Left renal cortex interstitium (tissue), 4 donors: ENCODE measurements around the gene TRIP10. TPM values are rescaled to one million over a fixed set of nuclear protein-coding genes. Genes with fewer than 3 reads are reported as not detected.
"Not testable (repeated sequence)": the region's sequence is repeated elsewhere in the genome, so short reads cannot be mapped to it uniquely, and the experiment has no call there.

Experiments used
- DNase-seq, 4 donors: peaks; one replicate each; pipeline ENCODE4 v3.0.0-alpha.2; 2013; ENCODE audit warnings: low read depth in 4 of 4, low spot score in 2 of 4, missing footprints in 1 of 4
- polyA plus RNA-seq, 4 donors: library from polyadenylated mRNA; unstranded; fragments of 120-200 nt; gene quantifications; one replicate each; pipeline ENCODE4 v1.2.1, GENCODE V29; 2013; ENCODE audit not compliant: insufficient read length in 4 of 4

Gene TRIP10
- polyA plus RNA-seq, 4 donors: 50.6 to 68.7 (median 58.7) TPM

DNA sequence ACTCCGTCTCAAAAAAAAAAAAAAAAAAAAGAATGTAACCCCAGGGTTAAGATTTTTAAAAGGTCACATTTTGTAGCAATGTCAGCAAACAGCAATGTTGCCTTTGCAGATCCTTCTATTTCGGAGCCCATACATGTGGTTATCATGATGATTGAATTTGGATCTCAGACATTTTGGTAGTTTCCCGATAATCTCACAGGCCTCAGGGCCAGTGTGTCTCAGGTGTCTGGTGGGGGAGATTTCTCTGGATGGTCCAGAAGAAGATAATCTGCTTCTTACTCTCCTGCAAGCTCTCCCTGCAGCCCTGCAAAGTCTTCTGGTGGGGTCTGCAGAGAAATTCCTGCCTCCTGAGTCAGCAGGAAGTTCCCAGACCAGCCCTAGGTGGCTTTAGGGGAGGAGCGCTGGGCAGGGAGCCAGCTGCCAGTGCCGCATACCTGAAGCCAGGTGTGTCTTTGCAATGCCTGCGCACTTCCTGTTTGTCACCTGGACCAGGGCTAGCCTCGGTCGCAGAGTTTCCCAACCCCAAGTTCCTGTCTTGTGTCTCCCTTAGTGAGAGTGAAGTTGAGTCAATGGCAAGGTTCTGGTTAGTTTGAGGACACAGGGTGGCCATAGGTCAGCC lies 26.4 kb downstream of the TRIP10 start:
- DNase-seq: peak in 1 of 4 donors; percentile 37

DNA sequence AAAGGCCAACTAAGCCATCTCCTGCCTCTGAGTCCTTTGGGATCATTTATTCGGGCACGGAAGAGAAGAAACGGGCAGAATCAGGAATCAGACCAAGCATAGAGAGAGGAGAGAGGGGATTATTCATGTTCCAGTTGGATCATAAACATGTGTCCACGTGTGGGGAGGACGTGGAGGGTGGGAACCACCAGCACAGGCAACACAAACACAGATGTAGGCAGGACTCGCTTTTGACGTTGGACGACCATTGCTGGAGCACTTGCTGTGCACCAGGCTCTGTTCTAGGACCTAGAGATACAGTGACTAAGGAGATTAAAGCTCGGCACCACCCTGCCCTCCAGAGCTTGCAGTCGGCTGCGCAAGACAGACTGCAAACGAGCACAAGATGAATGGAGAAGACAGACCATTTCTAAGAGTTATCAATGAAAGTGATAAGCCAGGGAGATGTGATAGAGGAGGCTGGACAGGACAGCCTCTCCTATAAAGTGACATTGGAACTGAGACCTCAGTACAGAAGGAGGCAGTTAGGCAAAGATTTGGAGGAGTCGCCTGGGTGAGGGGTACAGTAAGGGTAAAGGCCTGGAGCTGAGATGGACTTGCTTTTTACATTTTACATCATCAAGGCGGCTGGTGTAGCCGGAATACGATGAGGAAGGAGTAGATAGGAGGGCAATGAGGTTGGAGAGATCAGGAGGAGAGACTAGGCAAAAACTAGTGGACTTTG lies 27.0 kb downstream of the TRIP10 start:
- DNase-seq: no peak

DNA sequence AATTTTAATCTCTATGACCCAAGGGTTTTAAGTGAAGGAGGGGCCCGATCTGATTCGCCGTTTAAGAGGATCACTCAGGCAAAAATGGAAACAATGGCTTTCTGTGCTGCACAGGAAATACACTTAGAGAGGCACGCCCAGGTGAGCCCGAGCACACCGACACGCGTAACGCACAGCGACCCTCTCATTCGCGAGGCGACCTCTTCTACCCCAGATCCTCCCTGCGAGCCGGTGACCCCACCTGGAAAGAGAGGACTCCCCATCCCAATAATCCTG lies 27.5 kb downstream of the TRIP10 start:
- DNase-seq: no peak

DNA sequence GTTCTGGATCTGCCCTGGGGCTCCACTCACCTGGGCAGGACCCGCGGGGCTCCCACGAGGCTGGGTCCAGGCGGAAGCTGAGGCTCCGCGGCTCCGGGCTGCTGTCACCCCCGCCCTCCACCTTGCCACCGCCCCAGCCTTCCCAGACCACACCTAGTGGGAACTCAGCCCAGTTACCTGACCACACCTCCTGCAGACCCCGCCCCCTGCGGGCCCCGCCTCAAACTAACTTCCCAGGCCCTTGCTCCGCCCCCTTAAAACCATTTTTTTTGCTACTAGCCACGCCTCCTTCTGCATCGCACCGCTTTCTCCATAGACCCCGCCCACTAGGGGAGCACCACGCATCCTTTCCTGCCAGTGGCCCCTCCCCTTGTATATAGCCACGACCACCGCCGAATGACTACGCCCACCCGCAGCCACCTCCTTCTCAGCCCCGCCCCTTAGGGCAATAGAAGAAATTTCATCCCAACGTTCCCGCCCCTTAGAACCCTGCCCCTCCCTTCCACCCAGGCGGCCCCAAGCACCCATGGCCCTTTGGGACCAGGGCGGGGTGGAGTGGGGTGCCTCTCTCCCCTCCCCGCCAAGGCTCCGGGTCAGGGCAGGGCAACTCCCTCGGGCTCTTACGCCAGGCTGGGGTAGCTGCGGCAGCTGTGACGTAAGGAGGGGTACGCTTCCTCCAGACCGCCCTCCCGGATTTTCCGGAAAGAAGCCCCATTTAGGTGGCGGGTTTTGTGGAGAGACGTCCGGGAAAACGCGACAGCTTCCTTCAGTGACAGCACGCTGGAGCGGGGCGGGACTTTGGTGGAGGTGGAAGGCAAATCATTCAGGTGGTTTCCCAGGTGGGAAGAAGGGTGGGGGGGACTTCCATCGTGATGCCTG lies 28.1 kb downstream of the TRIP10 start, which contains the start of gene SH2D3A:
Gene SH2D3A (minus strand): TSS at position 79 of the 879 bp plus-strand sequence. CDS start 3,687 bp downstream, outside the sequence.
- DNase-seq: peak in 1 of 4 donors; percentile 57

DNA sequence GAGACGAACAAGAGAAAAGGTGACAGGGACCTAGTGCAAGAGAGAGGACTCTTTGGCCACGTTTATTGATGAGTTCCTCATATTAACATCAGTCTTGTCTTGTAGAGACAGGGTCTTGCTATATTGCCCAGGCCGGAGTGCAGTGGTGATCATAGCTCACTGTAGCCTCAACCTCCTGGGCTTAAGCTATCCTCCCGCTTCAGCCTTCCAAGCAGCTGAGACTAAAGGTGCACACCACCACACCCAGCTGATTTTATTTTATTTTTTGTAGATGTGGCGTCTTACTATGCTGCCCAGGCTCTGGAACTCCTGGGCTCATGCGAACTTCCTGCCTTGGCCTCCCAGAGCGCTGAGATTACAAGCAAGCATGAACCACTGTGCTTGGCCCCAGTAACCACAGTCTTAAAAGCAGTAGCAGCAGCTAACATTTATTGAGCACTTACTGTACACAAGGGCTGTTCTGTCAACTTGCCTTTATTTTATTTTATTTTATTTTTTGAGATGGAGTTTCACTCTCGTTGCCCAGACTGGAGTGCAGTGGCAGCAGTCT lies 28.8 kb downstream of the TRIP10 start:
- DNase-seq: no peak

DNA sequence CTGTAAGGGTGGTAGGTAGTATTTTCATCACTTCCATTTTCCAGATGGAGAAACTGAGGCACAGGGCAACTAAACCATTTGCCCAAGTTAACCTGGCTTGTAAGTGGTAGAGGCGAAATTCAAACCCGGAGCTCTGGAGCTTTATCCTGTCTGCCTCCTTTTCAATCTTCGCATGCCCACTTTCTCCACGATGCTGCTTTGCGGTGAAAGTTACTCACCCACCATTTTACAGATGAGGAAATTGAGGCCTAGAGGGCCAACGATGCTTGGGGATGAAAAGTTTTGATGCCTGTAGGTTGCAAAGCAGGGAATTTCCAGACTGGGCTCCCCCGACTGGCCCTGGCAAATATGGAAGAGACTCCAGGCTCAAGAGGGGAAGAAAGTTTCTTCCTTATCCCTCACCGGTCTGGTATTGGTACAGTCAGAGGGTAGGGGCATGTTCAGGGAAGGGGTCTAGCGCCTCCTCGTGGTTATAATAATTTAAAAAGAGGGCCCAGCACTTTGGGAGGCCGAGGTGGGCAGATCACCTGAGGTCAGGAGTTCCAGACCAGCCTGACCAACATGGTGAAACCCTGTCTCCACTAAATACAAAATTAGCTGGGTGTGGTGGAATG lies 29.6 kb downstream of the TRIP10 start:
- DNase-seq: no peak

DNA sequence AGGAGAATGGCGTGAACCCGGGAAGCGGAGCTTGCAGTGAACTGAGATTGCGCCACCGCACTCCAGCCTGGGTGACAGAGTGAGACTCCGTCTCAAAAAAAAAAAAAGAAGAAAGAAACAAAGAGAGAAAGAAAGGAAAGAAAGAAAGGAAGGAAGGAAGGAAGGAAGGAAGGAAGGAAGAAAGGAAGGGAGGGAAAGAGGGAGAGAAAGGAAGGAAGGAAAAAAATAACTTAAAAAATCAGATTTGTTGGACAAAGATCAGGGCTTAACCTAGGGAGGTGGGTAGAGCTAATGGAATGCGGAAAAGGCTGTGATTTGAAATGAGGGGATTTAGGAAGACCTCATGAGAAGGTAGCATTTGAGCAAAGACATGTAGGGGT lies 32.2 kb downstream of the TRIP10 start:
- DNase-seq: not testable (repeated sequence)

DNA sequence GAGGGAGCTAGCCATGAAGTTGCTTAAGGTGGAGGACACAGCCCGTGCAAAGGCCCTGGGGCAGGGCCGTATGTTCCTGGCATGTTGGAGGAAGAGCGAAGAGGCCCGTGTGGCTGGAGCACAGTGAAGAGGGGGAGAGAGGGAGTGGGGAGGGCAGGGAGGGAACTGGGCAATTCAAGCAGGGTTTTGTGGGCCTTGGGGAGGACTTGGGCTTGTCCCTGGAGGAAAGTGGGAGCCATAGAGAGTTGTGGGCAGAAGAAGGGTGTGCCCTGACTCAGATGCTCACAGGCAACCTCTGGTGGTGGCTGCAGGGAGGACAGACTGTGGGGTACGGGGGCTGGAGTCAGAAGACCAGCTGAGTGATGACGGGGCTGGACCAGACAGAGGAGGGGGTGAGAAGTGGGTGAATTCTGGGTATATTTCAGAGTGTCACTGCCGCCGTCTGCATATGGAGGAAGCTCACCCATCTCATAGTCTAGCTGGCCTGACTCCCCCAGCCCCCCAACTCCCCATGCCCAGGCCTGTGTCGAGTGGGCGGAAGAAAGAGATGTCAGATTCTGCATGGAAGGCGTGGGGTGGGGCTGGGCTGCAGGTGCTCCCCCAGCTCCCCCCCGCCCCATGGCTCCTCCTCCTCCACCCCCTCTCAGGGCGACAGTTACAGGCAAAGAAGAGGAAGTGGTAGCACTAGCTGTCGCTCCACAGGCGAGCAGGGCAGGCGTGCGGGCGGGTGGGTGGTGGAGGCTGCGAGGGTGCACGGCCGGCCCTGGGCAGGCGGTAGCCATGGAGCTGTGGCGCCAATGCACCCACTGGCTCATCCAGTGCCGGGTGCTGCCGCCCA lies 32.8 kb downstream of the TRIP10 start, which contains the start of gene VAV1:
Gene VAV1 (plus strand): TSS at position 681 of the 838 bp plus-strand sequence. CDS start 100 bp downstream, at position 781.
- no peak for DNase-seq

DNA sequence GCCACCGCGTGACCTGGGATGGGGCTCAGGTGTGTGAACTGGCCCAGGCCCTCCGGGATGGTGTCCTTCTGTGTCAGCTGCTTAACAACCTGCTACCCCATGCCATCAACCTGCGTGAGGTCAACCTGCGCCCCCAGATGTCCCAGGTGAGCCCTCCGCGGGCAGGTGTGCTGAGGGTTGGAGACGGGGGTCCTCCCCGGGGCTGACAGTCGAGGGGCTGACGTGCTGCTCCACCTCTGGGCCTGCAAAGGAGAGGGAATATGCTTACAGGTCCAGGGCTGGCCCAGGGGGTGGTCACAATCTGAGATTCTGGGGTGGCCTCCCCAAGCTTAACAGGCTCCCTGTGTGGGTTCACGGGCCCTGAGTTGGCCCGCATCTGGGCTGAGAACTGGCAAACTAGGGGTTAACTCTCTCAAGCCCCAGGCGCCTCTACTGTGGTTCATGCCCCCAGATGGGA lies 33.4 kb downstream of the TRIP10 start:
- no peak for DNase-seq

DNA sequence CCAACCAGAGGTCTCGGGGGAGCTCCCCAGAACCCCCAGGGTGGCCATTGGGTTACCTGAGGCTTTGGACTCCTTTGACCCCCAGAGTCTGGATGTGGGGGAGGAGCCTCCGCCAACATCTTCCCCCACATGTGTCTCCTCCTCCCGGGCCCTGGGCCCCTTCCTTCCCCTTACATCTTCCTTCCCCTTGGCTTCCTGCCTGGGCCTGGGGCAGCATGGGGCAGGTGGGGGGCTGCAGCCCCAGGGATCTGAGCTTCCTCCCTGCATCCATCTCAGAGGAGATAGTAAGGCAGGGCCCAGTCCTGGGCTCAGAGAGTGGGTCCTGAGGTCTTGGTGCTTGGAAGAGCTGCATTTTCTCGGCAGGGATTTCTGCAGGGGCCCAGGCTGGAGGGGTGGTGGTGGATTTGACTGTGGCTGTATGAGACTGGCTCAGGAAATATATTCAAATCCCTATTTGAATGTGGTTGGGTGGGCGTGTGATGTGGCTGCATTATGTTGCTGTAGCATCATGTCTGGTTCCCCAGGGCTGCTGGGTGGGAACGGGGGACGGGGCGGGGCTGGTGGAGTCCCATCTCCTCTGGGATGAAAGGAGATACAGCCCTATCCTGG lies 33.9 kb downstream of the TRIP10 start:
- no peak for DNase-seq

DNA sequence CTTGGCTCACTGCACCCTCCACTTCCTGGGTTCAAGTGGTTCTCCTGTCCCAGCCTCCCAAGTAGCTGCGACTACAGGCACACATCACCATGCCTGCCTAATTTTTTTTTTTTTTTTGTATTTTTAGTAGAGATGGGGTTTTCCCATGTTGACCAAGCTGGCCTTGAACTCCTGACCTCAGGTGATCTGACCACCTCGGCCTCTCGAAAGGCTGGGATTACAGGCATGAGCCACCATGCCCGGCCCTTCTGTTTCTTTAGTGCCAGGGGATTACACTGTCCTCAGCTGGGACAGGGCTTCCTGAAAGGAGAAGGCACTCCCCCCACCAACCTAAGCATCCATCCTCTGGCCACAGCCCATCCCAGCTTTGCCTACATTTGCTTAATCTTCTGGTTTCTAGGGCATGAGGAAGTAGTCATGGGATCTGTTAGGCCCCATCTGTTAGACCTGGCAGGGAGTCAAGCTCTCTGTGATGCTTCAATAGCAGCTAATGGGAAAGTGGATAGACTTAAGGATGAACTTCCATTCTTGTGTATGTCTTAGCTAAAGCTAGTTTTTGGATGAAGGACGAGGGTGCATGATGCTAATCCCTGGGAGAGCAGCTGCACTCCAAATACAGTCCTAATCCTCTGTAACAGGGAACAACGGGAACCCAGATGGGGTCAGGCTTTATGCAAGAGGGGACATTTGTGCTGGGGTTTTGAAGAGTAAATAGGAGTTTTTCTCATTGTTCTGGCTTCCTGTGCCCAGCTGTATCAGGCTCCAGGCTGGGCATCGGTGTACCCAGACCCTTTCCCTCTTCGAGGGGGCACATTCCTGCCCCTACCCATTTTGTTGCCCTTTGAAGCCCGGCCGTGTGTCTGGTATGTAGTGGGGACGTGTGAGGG lies 35.6 kb downstream of the TRIP10 start:
- no peak for DNase-seq

DNA sequence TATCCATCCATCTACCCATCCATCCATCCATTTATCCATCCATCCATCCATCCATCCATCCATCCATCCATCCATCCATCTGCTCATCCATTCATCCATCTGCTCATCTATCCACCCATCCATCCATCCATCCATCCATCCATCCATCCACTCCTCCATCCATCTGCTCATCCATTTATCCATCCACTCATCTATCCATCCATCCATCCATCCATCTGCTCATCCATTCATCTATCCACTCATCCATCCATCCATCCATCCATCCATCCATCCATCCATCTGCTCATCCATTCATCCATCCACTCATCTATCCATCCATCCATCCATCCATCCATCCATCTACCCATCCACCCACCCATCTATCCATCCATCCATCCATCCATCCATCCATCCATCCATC lies 36.6 kb downstream of the TRIP10 start:
- not testable (repeated sequence) for DNase-seq

DNA sequence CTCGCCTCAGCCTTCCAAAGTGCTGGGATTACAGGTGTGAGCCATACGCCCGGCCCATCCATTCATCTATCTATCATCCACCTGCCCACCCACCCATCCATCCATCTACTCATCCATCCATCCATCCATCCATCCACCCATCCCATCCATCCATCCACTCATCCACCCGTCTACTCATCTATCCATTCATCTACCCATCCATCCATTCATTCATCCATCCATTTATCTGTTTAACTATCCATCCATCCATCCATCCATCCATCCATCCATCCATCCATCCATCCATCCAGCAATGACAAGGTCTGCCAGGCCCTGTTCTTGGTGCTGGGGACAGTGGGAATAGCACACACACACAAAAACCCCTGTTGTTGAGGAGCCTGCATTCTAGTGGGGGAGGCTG lies 37.5 kb downstream of the TRIP10 start:
- DNase-seq: no peak

DNA sequence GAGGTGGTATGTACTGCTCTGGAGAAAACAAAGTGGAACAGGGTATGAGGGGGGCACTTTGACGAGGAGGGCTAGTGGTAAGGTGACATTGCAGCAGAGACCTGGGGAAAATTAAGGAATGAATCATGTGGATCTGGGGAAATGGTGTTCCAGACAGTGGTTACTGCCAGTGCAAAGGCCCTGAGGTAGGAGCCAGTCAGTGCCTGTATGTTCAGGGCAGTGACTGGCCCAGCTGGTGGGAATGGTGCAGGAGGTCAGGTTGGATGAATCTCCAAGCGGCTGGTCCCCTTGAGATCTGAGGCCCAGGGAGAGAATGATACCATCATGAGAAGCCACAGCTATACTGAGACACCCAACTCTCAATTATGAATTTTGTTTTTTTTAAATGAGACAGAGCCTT lies 38.0 kb downstream of the TRIP10 start:
- no peak for DNase-seq

DNA sequence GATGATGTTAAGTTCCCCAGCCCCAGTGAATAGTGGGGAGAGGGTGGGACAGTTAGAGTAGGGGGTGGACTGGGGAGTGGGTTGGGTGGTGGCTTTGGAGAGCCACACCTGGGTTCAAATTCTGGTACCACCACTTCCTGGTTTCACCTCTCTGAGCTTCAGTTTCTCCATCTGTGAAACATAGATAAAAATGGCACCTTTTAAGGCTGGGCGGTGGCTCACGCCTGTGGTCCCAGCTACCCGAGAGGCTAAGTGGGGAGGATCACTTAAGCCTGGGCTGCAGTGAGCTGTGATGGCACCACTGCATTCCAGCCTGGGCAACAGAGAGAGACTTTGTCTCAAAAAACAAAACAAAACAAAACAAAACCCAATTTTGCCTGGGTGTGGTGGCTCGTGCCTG lies 38.9 kb downstream of the TRIP10 start:
- no peak for DNase-seq

DNA sequence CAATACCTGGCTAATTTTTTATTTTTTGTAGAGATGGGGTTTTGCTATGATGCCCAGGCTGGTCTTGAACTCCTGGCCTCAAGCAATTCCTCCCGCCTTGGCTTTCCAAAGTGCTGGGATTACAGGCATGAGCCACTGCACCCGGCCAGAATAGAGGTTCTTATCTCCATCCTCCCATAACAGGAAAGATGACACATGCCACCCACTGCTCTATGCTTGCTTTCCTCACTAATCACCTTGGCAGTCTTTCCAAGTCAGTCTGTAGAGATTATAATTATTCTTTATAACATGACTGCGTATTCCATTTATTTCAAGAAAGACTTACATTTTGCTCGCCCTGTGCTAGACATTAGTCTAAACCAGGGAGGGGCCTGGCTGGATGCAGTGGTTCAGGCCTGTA lies 39.7 kb downstream of the TRIP10 start:
- DNase-seq: no peak

DNA sequence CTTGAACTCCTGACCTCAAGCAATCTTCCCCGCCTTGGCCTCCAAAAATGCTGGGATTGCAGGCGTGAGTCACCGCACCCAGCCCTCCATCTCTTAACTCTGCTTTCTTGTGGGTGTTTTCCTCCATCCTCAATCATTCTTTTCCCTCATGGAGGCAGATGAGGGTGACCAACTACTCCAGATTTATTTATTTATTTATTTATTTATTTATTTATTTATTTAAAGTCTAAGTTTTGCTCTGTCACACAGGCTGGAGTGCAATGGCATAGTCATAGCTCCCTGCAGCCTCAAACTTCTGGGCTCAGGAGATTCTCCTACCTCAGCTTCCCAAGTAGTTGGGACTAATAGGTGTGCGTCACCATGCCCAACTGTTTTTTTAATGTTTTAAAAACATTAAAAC lies 47.9 kb downstream of the TRIP10 start:
- DNase-seq: no peak

DNA sequence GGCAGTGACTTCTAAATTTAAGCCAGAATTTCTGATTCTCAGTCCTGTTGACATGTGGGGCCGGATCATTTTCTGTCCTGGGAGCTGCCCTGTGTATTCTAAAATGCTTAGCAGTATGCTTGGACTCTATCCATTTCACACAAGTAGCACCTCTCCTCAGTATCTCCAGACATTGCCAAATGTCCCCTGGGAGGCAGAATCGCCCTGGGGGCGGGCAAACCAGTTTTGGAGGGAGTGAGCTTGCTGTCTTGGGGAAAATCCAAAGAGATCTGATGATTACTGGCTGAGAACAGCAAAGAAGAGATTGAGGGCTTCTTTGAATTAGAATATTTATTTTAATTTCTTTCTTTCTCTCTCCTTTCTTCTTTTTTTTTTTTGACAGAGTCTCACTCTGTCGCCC lies 49.4 kb downstream of the TRIP10 start:
- no peak for DNase-seq
